Stomach smooth muscle (tissue), 2 donors: ENCODE measurements around the gene SUN5.
"Not testable (repeated sequence)": the region's sequence is repeated elsewhere in the genome, so short reads cannot be mapped to it uniquely, and the experiment has no call there.

Experiments
- H3K27ac ChIP-seq: one replicate; pipeline ENCODE4 v1.7.0; 2013; ENCODE audit warnings: mild to moderate bottlenecking, low read length, inconsistent platforms
- H3K27me3 ChIP-seq, 2 donors: one replicate each; pipeline ENCODE4 v1.7.0; 2013; ENCODE audit warnings: low read length in 2 of 2; ENCODE audit not compliant: insufficient read depth in 2 of 2, control insufficient read depth in 1 of 2
- H3K36me3 ChIP-seq, 2 donors: one replicate each; pipeline ENCODE4 v1.7.0; 2013; ENCODE audit warnings: low read length in 2 of 2; ENCODE audit not compliant: control insufficient read depth in 2 of 2, insufficient read depth in 2 of 2
- H3K4me1 ChIP-seq: one replicate; pipeline ENCODE4 v1.7.0; 2013; ENCODE audit warnings: low read length; ENCODE audit not compliant: control insufficient read depth, insufficient read depth
- H3K4me3 ChIP-seq, 2 donors: one replicate each; pipeline ENCODE4 v1.7.0; 2013; ENCODE audit warnings: low read length in 2 of 2
- H3K9ac ChIP-seq, 2 donors: one replicate each; pipeline ENCODE4 v1.7.0; 2013; ENCODE audit warnings: low read length in 2 of 2, mild to moderate bottlenecking in 1 of 2
- H3K9me3 ChIP-seq, 2 donors: one replicate each; pipeline ENCODE4 v1.7.0; 2013; ENCODE audit warnings: low read length in 2 of 2; ENCODE audit not compliant: control insufficient read depth in 2 of 2
- donor health status: healthy.
- donor health status: Pancreatic carcinoma.

Gene SUN5

DNA sequence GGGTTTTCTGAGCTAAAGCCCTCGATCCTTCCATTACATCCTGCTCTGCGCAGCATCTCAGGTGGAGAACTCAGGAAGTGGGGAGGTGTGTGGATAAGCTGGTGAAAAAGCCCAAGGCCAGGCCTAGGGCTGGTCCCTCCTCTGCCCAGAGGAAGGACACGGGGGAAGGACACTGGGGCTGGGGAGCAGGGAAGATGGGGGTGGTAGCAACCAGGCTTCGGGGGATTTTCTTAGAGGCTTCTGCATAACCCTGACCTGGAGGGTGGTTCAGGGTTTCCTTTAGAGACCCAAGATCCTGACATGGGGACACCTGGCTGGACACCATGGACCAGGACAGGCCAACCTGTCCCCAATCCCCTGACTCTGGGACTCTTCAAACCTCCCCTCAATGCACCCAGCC is 37.9 kb downstream of the SUN5 start:
- no peak overlapping the region for H3K27ac ChIP-seq
- H3K4me3 ChIP-seq = no peak overlapping the region
- H3K36me3 ChIP-seq = no peaks in the 10 kb centered on the region
- peaks cover 0 to 2% of the 10 kb centered on the region in 2 donors for H3K27me3 ChIP-seq
- H3K9me3 ChIP-seq = no peaks in the 10 kb centered on the region
- H3K9ac ChIP-seq = no peak overlapping the region
- no peaks in the 10 kb centered on the region for H3K4me1 ChIP-seq

DNA sequence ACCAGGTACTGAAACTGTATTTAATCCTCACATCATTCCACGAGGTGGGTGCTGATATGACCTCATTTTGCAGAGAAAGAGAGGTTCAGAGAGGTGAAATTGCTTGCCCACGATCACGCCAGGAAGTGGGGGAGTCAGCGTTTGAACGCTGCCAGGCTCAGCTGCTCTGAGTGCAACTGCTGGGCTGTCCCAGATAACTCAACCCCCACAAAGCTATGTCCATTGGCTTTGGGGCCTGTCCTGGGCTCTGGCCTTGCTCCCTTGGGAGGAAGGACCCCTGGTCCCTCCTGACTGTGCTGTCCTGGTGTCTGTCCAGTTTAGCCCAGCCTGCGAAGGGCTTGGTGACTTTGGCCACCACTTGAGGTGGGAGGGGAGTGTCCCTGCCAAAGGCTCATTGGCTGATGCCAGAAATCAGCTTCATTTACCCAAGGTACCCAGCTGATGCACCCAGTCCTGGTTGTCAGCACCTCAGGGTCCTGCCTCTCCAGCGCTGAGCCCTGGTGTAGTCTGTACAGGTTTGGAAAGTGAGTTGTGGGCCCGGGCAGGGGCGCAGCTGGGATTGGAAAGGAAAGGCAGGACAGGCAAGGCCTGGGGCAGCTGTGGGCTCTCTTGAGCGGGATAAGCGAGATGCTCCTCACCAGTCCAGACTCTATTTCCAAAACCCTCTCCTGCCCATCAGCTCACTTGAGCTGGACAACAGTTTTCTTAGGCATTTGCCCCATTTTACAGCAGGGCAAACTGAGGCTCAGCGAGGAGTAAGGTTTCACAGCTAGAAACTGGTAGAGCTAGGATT is 38.5 kb downstream of the SUN5 start:
- H3K27me3 ChIP-seq = peaks cover 0 to 2% of the 10 kb centered on the region in 2 donors
- no peaks in the 10 kb centered on the region for H3K36me3 ChIP-seq
- H3K9ac ChIP-seq = no peak overlapping the region
- H3K27ac ChIP-seq = no peak overlapping the region
- no peak overlapping the region for H3K4me3 ChIP-seq
- no peaks in the 10 kb centered on the region for H3K4me1 ChIP-seq
- H3K9me3 ChIP-seq = no peaks in the 10 kb centered on the region

DNA sequence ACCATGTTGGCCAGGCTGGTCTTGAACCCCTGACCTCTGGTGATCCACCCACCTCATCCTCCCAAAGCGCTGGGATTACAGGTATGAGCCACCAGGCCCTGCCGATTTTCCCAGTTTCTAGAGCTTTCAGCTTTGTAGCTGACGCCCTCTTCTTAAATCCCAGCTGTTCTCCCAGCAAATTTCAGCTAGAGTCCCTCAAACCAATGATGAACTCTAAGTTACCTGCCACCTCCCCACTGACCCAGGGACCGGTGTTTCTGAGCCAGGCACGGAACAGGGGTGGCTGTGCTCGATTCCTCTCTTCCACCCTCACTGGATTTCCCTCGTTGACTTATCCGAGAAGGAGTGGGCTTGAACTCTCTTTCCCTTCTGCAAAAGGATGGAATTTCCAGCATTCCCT is 39.1 kb downstream of the SUN5 start:
- H3K9ac ChIP-seq = no peak overlapping the region
- no peaks in the 10 kb centered on the region for H3K9me3 ChIP-seq
- H3K4me3 ChIP-seq = no peak overlapping the region
- no peak overlapping the region for H3K27ac ChIP-seq
- H3K4me1 ChIP-seq = no peaks in the 10 kb centered on the region
- H3K27me3 ChIP-seq = peaks cover 0 to 2% of the 10 kb centered on the region in 2 donors
- no peaks in the 10 kb centered on the region for H3K36me3 ChIP-seq

DNA sequence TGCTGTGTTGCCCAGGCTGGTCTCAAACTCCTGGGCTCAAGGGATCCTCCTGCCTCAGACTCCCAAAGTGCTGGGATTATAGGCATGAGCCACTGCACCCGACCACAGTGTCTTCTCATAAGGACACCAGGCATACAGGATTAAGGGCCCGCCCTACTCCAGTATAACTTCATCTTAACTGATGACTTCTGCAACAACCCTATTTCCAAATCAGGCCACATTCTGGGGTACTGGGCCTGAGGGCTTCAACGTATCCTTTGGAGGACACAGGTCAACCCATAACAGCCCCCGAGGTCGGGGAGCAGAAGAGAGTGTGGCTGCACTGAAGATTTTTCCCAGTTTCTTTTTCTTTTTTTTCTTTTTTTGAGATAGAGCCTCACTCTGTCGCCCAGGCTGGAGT is 39.7 kb downstream of the SUN5 start:
- Histone ChIP-seq H3K4me1 (no peaks in the 10 kb centered on the region), H3K27ac (no peak overlapping the region), H3K9ac (no peak overlapping the region), H3K27me3 (peaks cover 0 to 2% of the 10 kb centered on the region in 2 donors), H3K9me3 (no peaks in the 10 kb centered on the region), H3K4me3 (no peak overlapping the region), H3K36me3 (no peaks in the 10 kb centered on the region)

DNA sequence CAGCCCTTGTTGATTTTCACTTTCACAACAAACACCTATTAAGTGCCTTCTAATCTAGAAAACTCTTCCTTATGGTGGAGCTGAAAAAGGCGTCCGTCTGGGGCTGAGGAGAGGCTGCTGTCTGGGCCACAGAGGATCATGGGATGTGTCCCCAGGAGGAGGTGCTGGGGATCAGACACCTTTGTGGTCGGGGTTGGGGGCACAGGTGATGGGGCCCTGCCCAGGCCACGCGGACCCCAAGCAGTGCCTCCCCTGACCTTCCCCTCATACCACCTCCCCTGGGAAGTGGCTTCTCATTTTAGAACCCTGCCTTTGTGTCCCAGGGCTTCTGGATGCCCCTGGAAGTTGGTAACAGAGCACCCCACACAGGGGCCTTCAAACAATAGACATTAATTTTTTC is 41.1 kb downstream of the SUN5 start:
- H3K9ac ChIP-seq = no peak overlapping the region
- no peaks in the 10 kb centered on the region for H3K36me3 ChIP-seq
- H3K27me3 ChIP-seq = peaks cover 0 to 2% of the 10 kb centered on the region in 2 donors
- H3K4me3 ChIP-seq = no peak overlapping the region
- H3K27ac ChIP-seq = no peak overlapping the region
- peaks cover 0 to 2% of the 10 kb centered on the region in 2 donors for H3K9me3 ChIP-seq
- H3K4me1 ChIP-seq = no peaks in the 10 kb centered on the region

DNA sequence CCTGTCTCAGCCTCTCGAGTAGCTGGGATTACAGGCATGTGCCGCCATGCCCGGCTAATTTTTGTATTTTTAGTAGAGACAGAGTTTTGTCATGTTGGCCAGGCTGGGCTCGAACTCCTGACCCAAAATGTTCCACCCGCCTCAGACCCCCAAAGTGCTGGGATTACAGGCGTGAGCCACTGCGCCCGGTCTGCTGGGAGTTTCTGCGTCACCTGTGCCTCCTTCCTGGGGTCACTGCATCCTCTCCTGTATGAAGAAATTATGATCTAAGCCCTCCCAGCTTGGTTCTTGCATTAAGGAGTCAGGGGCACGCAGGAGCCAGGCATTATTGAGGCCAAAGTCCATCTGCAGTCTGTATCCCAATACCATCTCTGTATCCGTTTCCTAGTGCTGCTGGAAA is 41.6 kb downstream of the SUN5 start:
- not testable (repeated sequence) for H3K36me3 ChIP-seq, H3K4me1 ChIP-seq, H3K4me3 ChIP-seq, H3K27ac ChIP-seq, H3K27me3 ChIP-seq, H3K9ac ChIP-seq, H3K9me3 ChIP-seq

DNA sequence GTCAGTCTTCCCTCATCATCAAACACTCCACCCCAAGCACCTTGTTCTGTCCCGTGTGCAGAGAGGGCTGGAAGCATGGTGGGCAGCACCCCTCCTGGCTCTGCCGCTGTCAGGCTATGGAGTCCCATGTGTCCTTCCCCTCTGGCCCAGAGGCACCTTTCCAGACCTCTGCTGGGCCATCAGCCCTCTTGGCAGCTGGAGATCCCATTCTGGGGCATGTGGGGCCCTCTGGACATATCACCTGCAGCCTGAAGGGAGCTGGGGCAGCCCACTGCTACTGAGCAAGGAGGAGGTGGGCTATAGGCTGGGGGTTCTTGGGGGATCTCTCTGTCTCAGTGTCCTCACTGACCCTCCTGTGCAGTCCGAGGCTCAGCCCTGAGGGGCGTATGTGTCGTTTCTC is 42.2 kb downstream of the SUN5 start:
- H3K9ac ChIP-seq = no peak overlapping the region
- no peaks in the 10 kb centered on the region for H3K4me1 ChIP-seq
- H3K27ac ChIP-seq = no peak overlapping the region
- H3K27me3 ChIP-seq = peaks cover 0 to 2% of the 10 kb centered on the region in 2 donors
- no peak overlapping the region for H3K4me3 ChIP-seq
- H3K9me3 ChIP-seq = peaks cover 0 to 11% of the 10 kb centered on the region in 2 donors
- H3K36me3 ChIP-seq = no peaks in the 10 kb centered on the region

DNA sequence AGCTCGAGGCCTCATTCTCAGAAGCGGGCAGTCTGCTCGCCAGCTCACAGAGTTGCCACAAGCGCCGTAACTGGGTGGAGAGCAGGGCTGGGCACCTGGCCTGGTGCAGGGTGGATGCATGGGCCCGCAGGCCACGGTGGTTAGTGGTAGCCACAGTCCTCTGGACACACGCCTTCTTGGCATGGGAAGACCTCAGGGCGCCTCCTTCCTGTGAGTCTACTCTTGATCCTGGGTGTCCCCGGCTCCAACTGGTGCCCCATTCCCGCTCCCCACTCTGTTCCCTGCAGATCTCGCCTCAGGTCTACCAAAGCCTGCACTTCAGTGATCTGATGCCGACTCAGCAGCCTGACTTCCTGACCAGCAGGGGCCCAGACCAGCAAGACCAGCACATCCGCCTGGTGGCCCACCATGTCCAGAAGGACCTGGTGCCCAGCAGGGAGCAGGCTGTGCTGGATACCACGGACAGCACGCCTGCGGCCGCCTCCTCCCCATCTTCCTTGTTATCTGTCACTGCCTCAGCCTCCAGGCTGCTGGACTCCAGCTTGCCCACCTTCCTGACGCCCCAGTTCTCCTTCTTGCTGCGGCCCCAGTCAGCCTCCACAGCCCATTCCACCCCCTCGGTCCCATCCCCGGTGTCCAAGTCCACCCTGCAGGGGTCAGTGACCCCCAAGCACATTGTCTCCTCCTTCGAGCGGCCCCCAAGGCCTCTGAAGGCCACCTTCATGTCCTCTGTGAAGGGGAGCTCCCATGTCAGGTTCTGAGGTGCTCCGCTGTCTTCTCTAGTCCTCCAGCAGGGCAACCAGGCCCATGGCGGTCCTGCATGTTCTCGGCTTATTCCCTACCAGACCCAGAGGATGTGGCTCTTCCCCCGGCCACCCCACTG is 43.1 kb downstream of the SUN5 start:
- Histone ChIP-seq H3K4me1 (no peaks in the 10 kb centered on the region), H3K27me3 (peaks cover 0 to 2% of the 10 kb centered on the region in 2 donors), H3K36me3 (no peaks in the 10 kb centered on the region), H3K27ac (no peak overlapping the region), H3K9ac (no peak overlapping the region), H3K9me3 (peaks cover 5 to 11% of the 10 kb centered on the region in 2 donors), H3K4me3 (no peak overlapping the region)

DNA sequence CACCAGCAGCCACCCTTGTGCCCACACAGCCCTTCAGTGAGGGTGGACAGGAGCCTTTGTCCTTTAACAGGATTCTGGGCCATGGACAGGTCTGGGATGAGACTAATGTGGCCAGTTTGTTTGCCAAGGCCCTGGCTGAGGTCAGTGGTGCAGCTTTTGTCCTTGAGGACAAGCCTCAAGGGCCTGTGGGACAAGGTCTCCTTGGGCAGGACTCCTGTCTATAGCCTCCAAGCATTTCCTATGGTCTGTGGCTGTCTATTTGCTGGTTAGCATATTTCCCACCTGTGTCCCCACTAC is 44.1 kb downstream of the SUN5 start:
- H3K27ac ChIP-seq = no peak overlapping the region
- H3K36me3 ChIP-seq = no peaks in the 10 kb centered on the region
- peaks cover 5 to 11% of the 10 kb centered on the region in 2 donors for H3K9me3 ChIP-seq
- H3K4me3 ChIP-seq = no peak overlapping the region
- H3K27me3 ChIP-seq = peaks cover 0 to 2% of the 10 kb centered on the region in 2 donors
- no peaks in the 10 kb centered on the region for H3K4me1 ChIP-seq
- no peak overlapping the region for H3K9ac ChIP-seq

DNA sequence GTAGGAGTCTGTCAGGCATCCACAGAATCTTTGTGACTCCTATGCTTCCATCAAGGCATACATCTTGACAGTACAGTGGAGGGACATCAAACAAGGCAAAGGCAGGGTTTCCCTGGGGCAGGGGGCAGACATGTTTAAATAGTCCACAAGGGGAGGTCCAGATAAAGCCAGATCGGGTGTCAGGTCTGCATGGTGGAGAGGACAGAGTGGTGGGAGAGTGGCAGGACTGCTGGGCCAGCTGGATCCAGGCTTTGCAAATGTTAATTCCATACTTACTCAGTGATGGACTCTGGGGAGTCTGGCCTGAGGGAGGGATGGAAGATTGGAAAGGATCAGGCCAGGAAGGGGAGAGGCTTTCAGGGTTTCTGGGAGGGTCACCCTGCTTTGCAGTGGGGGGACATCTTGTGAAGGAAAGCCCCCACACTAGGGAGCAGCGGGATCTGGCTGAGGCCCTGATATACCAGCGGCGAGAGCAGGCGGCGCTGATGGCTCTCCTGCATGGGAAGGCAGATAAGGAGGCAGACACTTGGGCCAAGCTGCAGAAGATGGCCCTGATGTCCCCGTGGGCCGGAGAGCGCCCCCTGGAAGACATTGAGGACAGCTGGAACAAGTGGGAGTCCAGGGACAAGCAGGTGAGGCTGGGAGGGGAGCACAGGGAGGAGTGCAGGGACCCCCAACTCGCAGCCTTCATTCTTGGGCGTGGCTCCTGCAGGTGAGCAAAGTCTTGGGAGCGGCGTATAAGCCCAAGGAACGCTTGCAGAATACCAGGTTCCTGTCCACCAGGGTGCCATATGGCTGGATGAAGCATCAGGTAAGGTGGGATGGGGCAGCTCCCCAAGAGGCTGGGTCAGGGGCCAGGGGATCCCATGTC is 44.6 kb downstream of the SUN5 start:
- Histone ChIP-seq H3K27me3 (peaks cover 0 to 2% of the 10 kb centered on the region in 2 donors), H3K4me3 (no peak overlapping the region), H3K9me3 (peaks cover 8 to 14% of the 10 kb centered on the region in 2 donors), H3K27ac (no peak overlapping the region), H3K4me1 (no peaks in the 10 kb centered on the region), H3K36me3 (no peaks in the 10 kb centered on the region), H3K9ac (no peak overlapping the region)
